H1 (cell line): ENCODE data around the gene GLYR1. TPM values are rescaled to one million over a fixed set of nuclear protein-coding genes. Genes with fewer than 3 reads are reported as not detected.

Source experiments
- CTCF ChIA-PET: fragments of 300-600 bp; sonication (Branson Sonifier 250); formaldehyde crosslinking; loops from one replicate; lab custom pipeline; 2021; ENCODE audit not compliant: partially characterized antibody; lab: Charles Lee
- POLR2A ChIA-PET: fragments of 300-600 bp; sonication (Branson Sonifier 250); formaldehyde crosslinking; loops from one replicate; lab custom pipeline; 2021; ENCODE audit warnings: inconsistent platforms; ENCODE audit not compliant: partially characterized antibody; lab: Charles Lee
- DNase-seq, 2 experiments: peaks; one replicate each; pipeline versions ENCODE4 v3.0.0 to v3.0.0-alpha.2; 2010 to 2022; ENCODE audit warnings: low spot score in 2 of 2, low read depth in 1 of 2, mixed read lengths in 1 of 2
- FAIRE-seq: peaks from 2 replicates; lab custom pipeline; 2011; peaks lifted over from hg19 to GRCh38; lab: Jason Lieb, UNC
- H2AFZ ChIP-seq: 2 replicates; pipeline ENCODE4 v1.8.1; 2012; ENCODE audit warnings: low read length, inconsistent platforms
- H2AK5ac ChIP-seq: 2 replicates; pipeline ENCODE4 v1.6.1; 2013; ENCODE audit warnings: low read depth, low read length
- H2BK120ac ChIP-seq: replicated peaks from 2 replicates; pipeline ENCODE3; 2013; ENCODE audit warnings: low read depth, low read length, inconsistent platforms
- H2BK12ac ChIP-seq: 2 replicates; pipeline ENCODE4 v1.6.1; 2013; ENCODE audit warnings: low read depth, low read length
- H2BK15ac ChIP-seq: 2 replicates; pipeline ENCODE4 v1.6.1; 2013; ENCODE audit warnings: low read length
- H2BK20ac ChIP-seq: 2 replicates; pipeline ENCODE4 v1.6.1; 2013; ENCODE audit warnings: low read length
- H2BK5ac ChIP-seq: 2 replicates; pipeline ENCODE4 v1.6.1; 2013; ENCODE audit warnings: low read depth, low read length
- H3K14ac ChIP-seq: 2 replicates; pipeline ENCODE4 v1.6.1; 2013; ENCODE audit warnings: inconsistent platforms; ENCODE audit not compliant: insufficient read length
- H3K18ac ChIP-seq: 2 replicates; pipeline ENCODE4 v1.6.1; 2013; ENCODE audit warnings: low read length; ENCODE audit errors: extremely low read depth
- H3K23ac ChIP-seq: 2 replicates; pipeline ENCODE4 v1.6.1; 2013; ENCODE audit warnings: inconsistent platforms; ENCODE audit not compliant: insufficient read length
- H3K23me2 ChIP-seq: 2 replicates; pipeline ENCODE4 v1.6.1; 2013; ENCODE audit warnings: low read depth, low read length
- H3K27ac ChIP-seq: 2 replicates; pipeline ENCODE4 v1.6.1; 2011; ENCODE audit warnings: low read depth, low read length, inconsistent platforms
- H3K27me3 ChIP-seq, 4 experiments: replicated peaks in 1 of 4; 1 replicate in 1 of 4; 2 replicates in 3 of 4; pipeline versions ENCODE4 v1.6.1 to v1.8.1; 2011 to 2013; ENCODE audit warnings: low read length in 3 of 4, mild to moderate bottlenecking in 3 of 4, inconsistent platforms in 2 of 4, mixed read lengths in 2 of 4, moderate library complexity in 1 of 4; ENCODE audit not compliant: control insufficient read depth in 3 of 4, insufficient read depth in 3 of 4; ENCODE audit errors: extremely low read depth in 1 of 4
- H3K36me3 ChIP-seq, 4 experiments: 2 replicates each; pipeline versions ENCODE4 v1.6.1 to v1.8.1; 2011 to 2013; ENCODE audit warnings: mild to moderate bottlenecking in 4 of 4, low read length in 3 of 4, moderate library complexity in 2 of 4, control low read depth in 1 of 4, inconsistent platforms in 1 of 4; ENCODE audit not compliant: insufficient read depth in 4 of 4, control insufficient read depth in 2 of 4
- H3K4ac ChIP-seq: replicated peaks from 2 replicates; pipeline ENCODE3; 2013; ENCODE audit warnings: low read length, low read depth, mixed read lengths, inconsistent platforms; ENCODE audit not compliant: insufficient read length
- H3K4me1 ChIP-seq, 4 experiments: replicated peaks in 1 of 4; 1 replicate in 1 of 4; 2 replicates in 3 of 4; pipeline versions ENCODE4 v1.6.1 to v1.8.1; 2011 to 2013; ENCODE audit warnings: low read length in 3 of 4, inconsistent platforms in 2 of 4, mixed read lengths in 1 of 4; ENCODE audit not compliant: insufficient read depth in 4 of 4, control insufficient read depth in 3 of 4
- H3K4me2 ChIP-seq, 2 experiments: 2 replicates each; pipeline versions ENCODE4 v1.6.1 to v1.8.1; 2011 to 2013; ENCODE audit warnings: low read depth in 2 of 2, low read length in 2 of 2, control low read depth in 1 of 2, inconsistent platforms in 1 of 2, mild to moderate bottlenecking in 1 of 2; ENCODE audit not compliant: insufficient read depth in 1 of 2
- H3K4me3 ChIP-seq, 4 experiments: fragments of 200-600, 300-600 bp in 1 of 4; sonication (generic), shearing (Covaris generic), sonication (Bioruptor Twin) in 1 of 4; 2 replicates each; pipeline versions ENCODE4 v1.5.1 to v1.8.1; 2011 to 2016; ENCODE audit warnings: low read length in 4 of 4, low read depth in 3 of 4, control low read depth in 2 of 4, inconsistent platforms in 2 of 4, mild to moderate bottlenecking in 2 of 4, mixed read lengths in 1 of 4, moderate library complexity in 1 of 4; ENCODE audit not compliant: insufficient read depth in 2 of 4; ENCODE audit errors: extremely low read depth in 1 of 4
- H3K56ac ChIP-seq: replicated peaks from 2 replicates; pipeline ENCODE3; 2013; ENCODE audit warnings: low read depth, mild to moderate bottlenecking, mixed read lengths, low read length, inconsistent platforms; ENCODE audit not compliant: insufficient read length
- H3K79me1 ChIP-seq: 2 replicates; pipeline ENCODE4 v1.6.1; 2013; ENCODE audit warnings: low read depth, low read length, control low read depth
- H3K79me2 ChIP-seq, 2 experiments: 2 replicates each; pipeline versions ENCODE4 v1.6.1 to v1.8.1; 2012 to 2013; ENCODE audit warnings: low read length in 2 of 2, mild to moderate bottlenecking in 2 of 2, inconsistent platforms in 1 of 2; ENCODE audit not compliant: insufficient read depth in 2 of 2, control insufficient read depth in 1 of 2
- H3K9ac ChIP-seq, 4 experiments: replicated peaks in 1 of 4; 1 replicate in 1 of 4; 2 replicates in 3 of 4; pipeline versions ENCODE4 v1.6.1 to v1.8.1; 2011 to 2013; ENCODE audit warnings: low read depth in 3 of 4, low read length in 3 of 4, control low read depth in 2 of 4, mild to moderate bottlenecking in 2 of 4, moderate library complexity in 2 of 4, inconsistent platforms in 1 of 4; ENCODE audit errors: extremely low read depth in 1 of 4
- H3K9me3 ChIP-seq, 2 experiments: 2 replicates each; pipeline versions ENCODE4 v1.6.1 to v1.8.1; 2012 to 2013; ENCODE audit warnings: mild to moderate bottlenecking in 2 of 2, moderate library complexity in 2 of 2, control low read depth in 1 of 2, inconsistent platforms in 1 of 2, low read depth in 1 of 2, low read length in 1 of 2, mixed read lengths in 1 of 2; ENCODE audit not compliant: insufficient read depth in 2 of 2
- H4K20me1 ChIP-seq, 2 experiments: replicated peaks in 1 of 2; 2 replicates each; pipeline versions ENCODE3 to v1.8.1; 2011 to 2013; ENCODE audit warnings: inconsistent platforms in 2 of 2, low read length in 2 of 2, mild to moderate bottlenecking in 1 of 2; ENCODE audit not compliant: insufficient read depth in 2 of 2, control insufficient read depth in 1 of 2
- H4K5ac ChIP-seq: 2 replicates; pipeline ENCODE4 v1.6.1; 2013; ENCODE audit warnings: low read length, low read depth, mixed read lengths, inconsistent platforms; ENCODE audit not compliant: insufficient read length
- H4K8ac ChIP-seq: 2 replicates; pipeline ENCODE4 v1.8.0; 2013; ENCODE audit warnings: mild to moderate bottlenecking, moderate library complexity, low read length, inconsistent platforms; ENCODE audit not compliant: insufficient read depth; ENCODE audit errors: extremely low read depth
- H4K91ac ChIP-seq: replicated peaks from 2 replicates; pipeline ENCODE3; 2013; ENCODE audit warnings: low read length, mixed read lengths, inconsistent platforms; ENCODE audit not compliant: insufficient read length
- ATF3 ChIP-seq: IDR thresholded peaks from 2 replicates; pipeline ENCODE4 v1.6.1; 2011; ENCODE audit warnings: low read depth, mild to moderate bottlenecking, low read length; ENCODE audit not compliant: insufficient read depth
- BCL11A ChIP-seq, 2 experiments: IDR thresholded peaks; one replicate each; pipeline ENCODE4 v1.6.1; 2011; ENCODE audit warnings: low read depth in 2 of 2, low read length in 2 of 2, mild to moderate bottlenecking in 2 of 2
- CEBPB ChIP-seq: IDR thresholded peaks from 2 replicates; pipeline ENCODE4 v1.6.1; 2012; ENCODE audit warnings: low read depth, low read length
- CTBP2 ChIP-seq: IDR thresholded peaks from 2 replicates; pipeline ENCODE4 v1.7.0; 2011; ENCODE audit warnings: borderline replicate concordance, mild to moderate bottlenecking, moderate library complexity, mixed read lengths, low read length; ENCODE audit not compliant: insufficient read depth, insufficient read length
- EGR1 ChIP-seq: IDR thresholded peaks from 2 replicates; pipeline ENCODE4 v1.6.1; 2011; ENCODE audit warnings: low read depth, low read length, borderline replicate concordance
- MAX ChIP-seq: IDR thresholded peaks from 2 replicates; pipeline ENCODE4 v1.6.1; 2012; ENCODE audit warnings: inconsistent platforms
- SIX5 ChIP-seq: IDR thresholded peaks from 2 replicates; pipeline ENCODE4 v1.6.1; 2011; ENCODE audit warnings: mild to moderate bottlenecking, low read depth, low read length
- SRF ChIP-seq: IDR thresholded peaks from 2 replicates; pipeline ENCODE4 v1.6.1; 2011; ENCODE audit warnings: mild to moderate bottlenecking, low read depth, low read length, moderate library complexity
- TAF1 ChIP-seq: IDR thresholded peaks from 2 replicates; pipeline ENCODE4 v1.6.1; 2011; ENCODE audit warnings: mild to moderate bottlenecking, low read depth, low read length
- TBP ChIP-seq: IDR thresholded peaks from 2 replicates; pipeline ENCODE4 v1.6.1; 2011; ENCODE audit warnings: low read depth, low read length, improper control_type of control experiment
- YY1 ChIP-seq: IDR thresholded peaks from 2 replicates; pipeline ENCODE4 v1.6.1; 2011; ENCODE audit warnings: low read depth, mild to moderate bottlenecking, low read length
- ZNF274 ChIP-seq: IDR thresholded peaks from 2 replicates; pipeline ENCODE4 v1.7.0; 2012; ENCODE audit warnings: low read length, borderline replicate concordance; ENCODE audit errors: extremely low read depth
- WGBS, 2 experiments: shearing (Covaris generic) in 1 of 2; methylation state at CpG; one replicate each; pipeline versions ENCODE4 v1.1.6 to v1.1.7; 2013 to 2015; ENCODE audit warnings: low lambda C conversion rate in 2 of 2, mixed read lengths in 2 of 2, inconsistent platforms in 1 of 2, low coverage in 1 of 2, missing lambda C conversion rate in 1 of 2; ENCODE audit not compliant: insufficient replicate concordance in 2 of 2, insufficient coverage in 1 of 2, insufficient read length in 1 of 2; ENCODE audit errors: extremely low coverage in 1 of 2, missing lambda C conversion rate in 1 of 2; 5-methylcytosine and 5-hydroxymethylcytosine counted together
- polyA plus RNA-seq, 7 experiments: library from polyadenylated mRNA; depleted of rRNA in 3 of 7; stranded (reverse) in 5 of 7; unstranded in 2 of 7; fragments of >200 nt in 5 of 7; fragments of 200-250 nt in 2 of 7; gene quantifications; 1 replicate in 5 of 7; 2 replicates in 1 of 7; 4 replicates in 1 of 7; pipeline versions ENCODE4 v1.2.1 to v1.2.3, GENCODE V29; 2011 to 2013; ENCODE audit warnings: missing spikeins in 2 of 7, mixed read lengths in 2 of 7
- total RNA-seq: library from RNA; stranded (reverse); fragmentation: NEBNext Ultra II Directional; extraction: Animal tissue kit (Norgen Biotek cat#: 25700); gene quantifications from 2 replicates; pipeline ENCODE4 v1.2.1, GENCODE V29; 2021

The GLYR1 gene
- total and polyA plus RNA-seq, 2 of the 8 experiments (the other 6 are each of a cell fraction or from before 2014, with no cell fraction given): 50.2 to 115 TPM

GRCh38 chr16:4892361-4893102 lies 45.4 kb upstream of the GLYR1 start:
- H3K18ac ChIP-seq: no peak overlapping the region
- 90% methylated on average over 23 of the region's 23 CpGs; no CpG with 5 or more reads in 1 of the 2 experiments for WGBS, 2 experiments
- CTCF ChIA-PET: interaction anchor here (1.5 to 3.5 kb wide), 2 partner anchors 10 to 64 kb away, joined by 4 to 15 read pairs; no protein-coding TSS in a partner anchor
- TF ChIP-seq CEBPB (no peak), BCL11A (IDR thresholded peaks at IDR 0.05; ENCODE audit: low read depth in 2 of 2, low read length in 2 of 2) (no peak), ZNF274 (no peak), EGR1 (no peak), SIX5 (no peak), CTBP2 (no peak), SRF (no peak), MAX (no peak), TBP (no peak), TAF1 (no peak), ATF3 (no peak), YY1 (no peak)

More at GRCh38 chr16:4892361-4893102, 45.4 kb upstream of the GLYR1 start:
- H2BK12ac ChIP-seq: no peak overlapping the region
- H3K23ac ChIP-seq: no peak overlapping the region
- H3K36me3 ChIP-seq: peaks cover 2 to 35% (median 17%) of the 10 kb centered on the region in 4 experiments; a peak in 5 of 8 replicates
- H2AK5ac ChIP-seq: no peak overlapping the region
- H3K4me1 ChIP-seq: no peaks in the 10 kb centered on the region
- no peak overlapping the region for H3K4me2 ChIP-seq
- H3K27ac ChIP-seq: no peak overlapping the region
- H4K91ac ChIP-seq: no peak overlapping the region
- peaks cover 0 to 3% of the 10 kb centered on the region in 2 experiments for H4K20me1 ChIP-seq
- H2BK120ac ChIP-seq: no peak overlapping the region
- H2AFZ ChIP-seq: no peak overlapping the region
- H3K14ac ChIP-seq: no peak overlapping the region
- H4K8ac ChIP-seq: peak overlapping the region; percentile 46; the same call in 1 of the 2 replicates
- no peak overlapping the region for H3K56ac ChIP-seq
- no peaks in the 10 kb centered on the region for H3K23me2 ChIP-seq
- H3K4ac ChIP-seq: no peak overlapping the region
- H3K9me3 ChIP-seq: no peaks in the 10 kb centered on the region
- no peak for DNase-seq
- FAIRE-seq: no peak
- no peak overlapping the region for H2BK20ac ChIP-seq
- no peaks in the 10 kb centered on the region for H3K27me3 ChIP-seq
- H3K9ac ChIP-seq: no peak overlapping the region
- H3K79me1 ChIP-seq: no peaks in the 10 kb centered on the region
- no peak overlapping the region for H3K4me3 ChIP-seq
- POLR2A ChIA-PET: interaction anchor here (0.7 to 2.3 kb wide), 5 partner anchors 8 to 154 kb away, joined by 3 to 10 read pairs (median 3); no protein-coding TSS in a partner anchor
- H4K5ac ChIP-seq: no peak overlapping the region
- no peak overlapping the region for H2BK15ac ChIP-seq
- no peak overlapping the region for H2BK5ac ChIP-seq
- no peaks in the 10 kb centered on the region for H3K79me2 ChIP-seq
